ENCODE data around the gene SMARCAL1. TPM values are rescaled to one million over a fixed set of nuclear protein-coding genes. Genes with fewer than 3 reads are reported as not detected.

Gene SMARCAL1
- total RNA-seq, 6 donors from 2014 or later = 10.5 to 29.3 (median 18.3) TPM

DNA sequence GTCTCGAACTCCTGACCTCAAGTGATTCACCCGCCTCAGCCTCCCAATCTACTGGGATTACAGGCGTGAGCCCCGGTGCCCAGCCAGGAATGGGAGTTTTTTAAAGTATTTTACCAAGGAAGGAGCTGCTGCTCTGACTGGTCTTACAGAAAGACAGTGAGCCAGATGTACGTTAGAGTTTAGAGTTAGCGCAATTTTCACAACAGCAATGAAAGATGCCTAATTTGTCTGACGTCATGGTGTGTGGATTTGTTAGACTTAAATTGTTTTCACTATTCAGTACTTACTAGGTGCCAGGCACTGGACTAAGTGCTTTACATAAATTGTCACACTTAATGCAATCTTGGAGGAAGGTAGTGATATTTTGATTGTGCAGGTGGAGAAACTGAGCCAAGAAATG, 74.0 kb downstream of the SMARCAL1 start:
- Histone ChIP-seq H3K4me3 (no peak overlapping the region), H3K27ac (peak overlapping the region in 1 of 4 donors; percentile 46), H3K4me1 (no peaks in the 10 kb centered on the region), H3K9me3 (no peaks in the 10 kb centered on the region), H3K27me3 (no peaks in the 10 kb centered on the region), H3K36me3 (peaks cover 0 to 15% (median 6%) of the 10 kb centered on the region in 4 donors)
- 77 to 91% methylated on average over 7 of the region's 7 CpGs for WGBS, 2 donors
- ATAC-seq (ENCODE audit: low FRiP score in 2 of 2) (no peak), DNase-seq (no peak)
- TF ChIP-seq POLR2A (IDR thresholded peaks at IDR 0.05) = no peak
- TF ChIP-seq POLR2AphosphoS5 (IDR thresholded peaks at IDR 0.05) = no peak
- TF ChIP-seq EP300 (IDR thresholded peaks at IDR 0.05) = no peak
- TF ChIP-seq, protein P1, sequence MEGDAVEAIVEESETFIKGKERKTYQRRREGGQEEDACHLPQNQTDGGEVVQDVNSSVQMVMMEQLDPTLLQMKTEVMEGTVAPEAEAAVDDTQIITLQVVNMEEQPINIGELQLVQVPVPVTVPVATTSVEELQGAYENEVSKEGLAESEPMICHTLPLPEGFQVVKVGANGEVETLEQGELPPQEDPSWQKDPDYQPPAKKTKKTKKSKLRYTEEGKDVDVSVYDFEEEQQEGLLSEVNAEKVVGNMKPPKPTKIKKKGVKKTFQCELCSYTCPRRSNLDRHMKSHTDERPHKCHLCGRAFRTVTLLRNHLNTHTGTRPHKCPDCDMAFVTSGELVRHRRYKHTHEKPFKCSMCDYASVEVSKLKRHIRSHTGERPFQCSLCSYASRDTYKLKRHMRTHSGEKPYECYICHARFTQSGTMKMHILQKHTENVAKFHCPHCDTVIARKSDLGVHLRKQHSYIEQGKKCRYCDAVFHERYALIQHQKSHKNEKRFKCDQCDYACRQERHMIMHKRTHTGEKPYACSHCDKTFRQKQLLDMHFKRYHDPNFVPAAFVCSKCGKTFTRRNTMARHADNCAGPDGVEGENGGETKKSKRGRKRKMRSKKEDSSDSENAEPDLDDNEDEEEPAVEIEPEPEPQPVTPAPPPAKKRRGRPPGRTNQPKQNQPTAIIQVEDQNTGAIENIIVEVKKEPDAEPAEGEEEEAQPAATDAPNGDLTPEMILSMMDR (IDR thresholded peaks at IDR 0.05) = no peak

DNA sequence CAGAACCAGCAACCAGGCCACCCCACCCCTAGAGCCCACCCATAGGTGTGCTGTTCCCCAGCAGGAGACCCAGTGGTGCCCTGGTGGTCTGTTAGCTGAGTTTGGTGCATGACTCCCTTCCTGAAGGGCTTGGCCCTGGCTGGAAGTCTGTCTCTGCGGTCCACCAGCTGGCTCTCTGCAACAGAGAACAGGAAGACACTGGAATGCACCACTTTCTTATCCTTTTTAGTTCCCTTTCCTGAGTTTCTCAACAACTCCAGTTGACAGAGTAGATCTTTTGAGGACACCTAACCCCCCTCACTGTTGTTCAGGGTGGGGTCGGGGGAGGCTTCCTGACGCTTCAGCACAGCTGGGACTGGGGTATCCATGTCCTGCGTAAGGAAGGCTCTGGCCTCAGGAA, 74.4 kb downstream of the SMARCAL1 start:
- Histone ChIP-seq H3K27ac (peak overlapping the region in 1 of 4 donors; percentile 46), H3K4me3 (no peak overlapping the region), H3K9me3 (no peaks in the 10 kb centered on the region), H3K4me1 (peaks cover 0 to 2% (median 0%) of the 10 kb centered on the region in 4 donors), H3K36me3 (peaks cover 0 to 15% (median 4%) of the 10 kb centered on the region in 4 donors), H3K27me3 (no peaks in the 10 kb centered on the region)
- WGBS, 2 donors = 35 to 45% methylated on average over 4 of the region's 4 CpGs
- peak in 1 of 2 donors; percentile 32 for DNase-seq
- peak in 1 of 2 donors; percentile 64 for ATAC-seq (ENCODE audit: low FRiP score in 2 of 2)
- TF ChIP-seq EP300 (IDR thresholded peaks at IDR 0.05) (no peak), POLR2A (IDR thresholded peaks at IDR 0.05) (no peak), POLR2AphosphoS5 (IDR thresholded peaks at IDR 0.05) (no peak)
- TF ChIP-seq, protein P1 (IDR thresholded peaks at IDR 0.05) = no peak

DNA sequence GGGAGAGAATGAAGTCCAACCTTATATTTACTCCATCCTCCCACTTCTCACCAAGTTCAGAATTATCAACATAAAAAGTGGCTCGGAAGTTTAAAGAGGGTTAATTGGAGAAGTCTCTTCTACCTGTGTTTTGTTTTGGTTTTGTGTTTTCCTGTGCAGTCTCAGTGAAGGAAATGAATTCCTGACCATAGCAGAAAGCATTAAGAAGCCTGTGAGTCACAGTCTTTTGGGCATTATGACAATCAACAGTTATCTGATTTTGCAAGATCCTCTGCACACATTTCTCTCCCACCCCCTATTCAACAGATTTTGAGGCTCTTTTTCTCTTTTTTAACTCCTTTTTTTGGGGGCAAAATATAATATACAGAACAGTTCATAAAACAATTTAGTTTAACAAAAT, 77.8 kb downstream of the SMARCAL1 start:
- no peaks in the 10 kb centered on the region for H3K9me3 ChIP-seq
- DNase-seq = no peak
- no peak overlapping the region for H3K4me3 ChIP-seq
- H3K4me1 ChIP-seq = peaks cover 0 to 10% (median 2%) of the 10 kb centered on the region in 4 donors
- whole genome bisulfite sequencing, 2 donors = 18 to 51% methylated on average over 1 of the region's 1 CpG
- ATAC-seq (ENCODE audit: low FRiP score in 2 of 2) = no peak
- no peak for TF ChIP-seq EP300 (IDR thresholded peaks at IDR 0.05)
- no peak for TF ChIP-seq POLR2A (IDR thresholded peaks at IDR 0.05)
- TF ChIP-seq, protein P1 (IDR thresholded peaks at IDR 0.05) = no peak
- TF ChIP-seq POLR2AphosphoS5 (IDR thresholded peaks at IDR 0.05) = no peak
- H3K27ac ChIP-seq = no peak overlapping the region
- H3K36me3 ChIP-seq = no peaks in the 10 kb centered on the region
- H3K27me3 ChIP-seq = no peaks in the 10 kb centered on the region

- 51 to 60% methylated on average over 9 of the region's 9 CpGs for WGBS, 2 donors
- Histone ChIP-seq H3K36me3 (no peaks in the 10 kb centered on the region), H3K4me3 (no peak overlapping the region), H3K27ac (no peak overlapping the region), H3K4me1 (peaks cover 0 to 10% (median 2%) of the 10 kb centered on the region in 4 donors), H3K27me3 (no peaks in the 10 kb centered on the region), H3K9me3 (no peaks in the 10 kb centered on the region)
- no peak for TF ChIP-seq POLR2A (IDR thresholded peaks at IDR 0.05)
- TF ChIP-seq, protein P1 (IDR thresholded peaks at IDR 0.05) = no peak
- TF ChIP-seq EP300 (IDR thresholded peaks at IDR 0.05) = no peak
- TF ChIP-seq POLR2AphosphoS5 (IDR thresholded peaks at IDR 0.05) = no peak
- ATAC-seq (ENCODE audit: low FRiP score in 2 of 2) (peak in 1 of 2 donors; percentile 37), DNase-seq (no peak)
Measured at GRCh38 chr2:216491793-216492596, 79.7 kb downstream of the SMARCAL1 start.
